Stomach (tissue), 9 donors: ENCODE data around the gene RASL10B. TPM values are rescaled to one million over a fixed set of nuclear protein-coding genes. Genes with fewer than 3 reads are reported as not detected.

ENCODE experiments used
- DNase-seq, 2 donors: peaks; one replicate each; pipeline versions ENCODE4 v3.0.0 to v3.0.0-alpha.2; 2013 to 2019
- H3K27ac ChIP-seq, 5 donors: fragments of 200-600 bp in 4 of 5; sonication (generic) in 4 of 5; one replicate each; pipeline ENCODE4 v1.5.1; 2013 to 2019; ENCODE audit warnings: mild to moderate bottlenecking in 1 of 5, moderate library complexity in 1 of 5
- H3K27me3 ChIP-seq, 3 donors: fragments of 200-600 bp; sonication (generic); one replicate each; pipeline ENCODE4 v1.5.1; 2017 to 2019; ENCODE audit warnings: mixed run types in 1 of 3
- H3K36me3 ChIP-seq, 4 donors: fragments of 200-600 bp; sonication (generic); 1 replicate in 3 of 4; 2 replicates in 1 of 4; pipeline ENCODE4 v1.5.1; 2016 to 2019
- H3K4me1 ChIP-seq, 4 donors: fragments of 200-600 bp; sonication (generic); one replicate each; pipeline ENCODE4 v1.5.1; 2016 to 2019
- H3K4me3 ChIP-seq, 4 donors: fragments of 200-600 bp; sonication (generic) in 3 of 4; one replicate each; pipeline ENCODE4 v1.5.1; 2016 to 2019; ENCODE audit warnings: mild to moderate bottlenecking in 1 of 4
- H3K9me3 ChIP-seq, 4 donors: fragments of 200-600 bp; sonication (generic); one replicate each; pipeline ENCODE4 v1.5.1; 2016 to 2019
- EP300 ChIP-seq: sonication (generic); formaldehyde crosslinking; IDR thresholded peaks from one replicate; pipeline ENCODE4 v1.6.1; 2017; ENCODE audit warnings: antibody characterized with exemption
- POLR2A ChIP-seq, 4 donors: fragments of 450-650 bp; IDR thresholded peaks; one replicate each; pipeline ENCODE4 v1.6.1; 2016; ENCODE audit warnings: antibody characterized with exemption in 4 of 4, control low read depth in 2 of 4, mild to moderate bottlenecking in 1 of 4, moderate library complexity in 1 of 4
- POLR2AphosphoS5 ChIP-seq, 3 donors: sonication (generic); formaldehyde crosslinking; IDR thresholded peaks; one replicate each; pipeline ENCODE4 v1.6.1; 2016; ENCODE audit warnings: antibody characterized with exemption in 3 of 3
- WGBS, 5 donors: extraction: QIAGEN DNeasy Blood & Tissue Kit in 3 of 5; methylation state at CpG; one replicate each; pipeline versions ENCODE4 v1.1.5 to v1.1.7; 2013 to 2018; 5-methylcytosine and 5-hydroxymethylcytosine counted together
- intact Hi-C: fragments of 100-400 bp; cut with DNase I; formaldehyde crosslinking; loops from one replicate; pipeline ENCODE4 v1.15.1; 2023; ENCODE audit warnings: low total_unique reads
- polyA plus RNA-seq, 3 donors: library from polyadenylated mRNA; stranded (reverse); fragments of 200-250 nt; gene quantifications; one replicate each; pipeline ENCODE4 v1.2.3, GENCODE V29; 2013
- total RNA-seq, 5 donors: library from RNA; depleted of rRNA; stranded (reverse); fragments of >200 nt; gene quantifications; one replicate each; pipeline versions ENCODE4 v1.1.0 to v1.2.3, GENCODE V29; 2014 to 2016
- TF ChIP-seq, protein P1 (sequence below), 7 experiments: fragments of 450-650 bp in 4 of 7; fragments of 200-600 bp in 3 of 7; sonication (generic) in 3 of 7; IDR thresholded peaks; one replicate each; pipeline ENCODE4 v1.5.1; 2016 to 2019; ENCODE audit warnings: antibody characterized with exemption in 7 of 7, control low read depth in 2 of 7, mild to moderate bottlenecking in 1 of 7
- donor health status: healthy with polysubstance abuse.
- donor health status: Bipolar disorder and iron deficiency.
- donor health status: healthy.

Gene RASL10B
- total and polyA plus RNA-seq, 8 donors: 0.31 to 1.4 (median 0.59) TPM; not detected in 2

DNA sequence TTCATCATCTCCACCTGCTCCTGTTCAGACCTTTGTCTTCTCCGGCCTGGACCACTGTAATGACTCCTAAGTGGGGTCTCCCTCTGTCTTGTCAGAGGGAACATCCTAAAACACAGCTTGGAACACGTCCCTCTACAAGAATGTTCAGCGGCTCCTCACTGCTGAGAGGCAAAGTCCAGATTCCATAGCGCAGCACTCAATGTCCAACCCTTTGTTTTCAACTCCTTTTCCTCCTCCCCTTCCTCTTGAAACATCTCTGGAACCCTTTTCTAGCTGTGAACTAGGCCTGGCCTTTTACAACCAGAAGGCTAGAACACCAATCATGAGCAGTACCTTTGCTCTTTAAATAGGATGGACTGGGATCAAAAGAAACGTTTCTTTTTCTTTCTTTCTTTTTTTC, 30.2 kb downstream of the RASL10B start:
- Histone ChIP-seq H3K4me3 (no peak overlapping the region), H3K27ac (no peak overlapping the region), H3K27me3 (no peaks in the 10 kb centered on the region), H3K36me3 (no peaks in the 10 kb centered on the region), H3K9me3 (no peaks in the 10 kb centered on the region), H3K4me1 (peaks cover 10 to 28% (median 20%) of the 10 kb centered on the region in 4 donors)
- intact Hi-C loops: no loop called here
- 83 to 91% (median 85%) methylated on average over 5 of the region's 5 CpGs for WGBS, 5 donors
- DNase-seq: no peak
- TF ChIP-seq EP300 (no peak), POLR2A (IDR thresholded peaks at IDR 0.05) (no peak), POLR2AphosphoS5 (IDR thresholded peaks at IDR 0.05) (no peak)
- TF ChIP-seq, protein P1, sequence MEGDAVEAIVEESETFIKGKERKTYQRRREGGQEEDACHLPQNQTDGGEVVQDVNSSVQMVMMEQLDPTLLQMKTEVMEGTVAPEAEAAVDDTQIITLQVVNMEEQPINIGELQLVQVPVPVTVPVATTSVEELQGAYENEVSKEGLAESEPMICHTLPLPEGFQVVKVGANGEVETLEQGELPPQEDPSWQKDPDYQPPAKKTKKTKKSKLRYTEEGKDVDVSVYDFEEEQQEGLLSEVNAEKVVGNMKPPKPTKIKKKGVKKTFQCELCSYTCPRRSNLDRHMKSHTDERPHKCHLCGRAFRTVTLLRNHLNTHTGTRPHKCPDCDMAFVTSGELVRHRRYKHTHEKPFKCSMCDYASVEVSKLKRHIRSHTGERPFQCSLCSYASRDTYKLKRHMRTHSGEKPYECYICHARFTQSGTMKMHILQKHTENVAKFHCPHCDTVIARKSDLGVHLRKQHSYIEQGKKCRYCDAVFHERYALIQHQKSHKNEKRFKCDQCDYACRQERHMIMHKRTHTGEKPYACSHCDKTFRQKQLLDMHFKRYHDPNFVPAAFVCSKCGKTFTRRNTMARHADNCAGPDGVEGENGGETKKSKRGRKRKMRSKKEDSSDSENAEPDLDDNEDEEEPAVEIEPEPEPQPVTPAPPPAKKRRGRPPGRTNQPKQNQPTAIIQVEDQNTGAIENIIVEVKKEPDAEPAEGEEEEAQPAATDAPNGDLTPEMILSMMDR (IDR thresholded peaks at IDR 0.05): no peak

DNA sequence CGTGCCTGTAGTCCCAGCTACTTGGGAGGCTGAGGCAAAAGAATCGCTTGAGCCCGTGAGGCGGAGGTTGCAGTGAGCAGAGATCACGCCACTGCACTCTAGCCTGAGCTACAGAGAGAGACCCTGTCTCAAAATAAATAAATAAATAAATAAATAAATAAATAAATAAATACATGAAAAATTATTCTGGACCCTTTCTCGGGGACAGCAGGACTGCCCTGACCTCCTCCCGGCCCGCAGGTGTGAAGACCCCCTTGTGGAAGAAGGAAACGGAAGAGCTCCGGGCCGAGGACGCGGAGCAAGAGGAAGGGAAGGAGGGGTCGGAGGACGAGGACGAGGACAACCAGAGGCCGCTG, 32.3 kb downstream of the RASL10B start:
- no peaks in the 10 kb centered on the region for H3K36me3 ChIP-seq
- peaks cover 10 to 39% (median 25%) of the 10 kb centered on the region in 4 donors for H3K4me1 ChIP-seq
- H3K9me3 ChIP-seq: no peaks in the 10 kb centered on the region
- 33 to 42% (median 34%) methylated on average over 16 to 17 of the region's 17 CpGs for WGBS, 5 donors
- intact Hi-C loops: no loop called here
- H3K4me3 ChIP-seq: peak overlapping the region; percentile 43 to 72 (median 50)
- no peaks in the 10 kb centered on the region for H3K27me3 ChIP-seq
- peak overlapping the region in 3 of 5 donors; percentile 11 to 66 (median 58) for H3K27ac ChIP-seq
- no peak for DNase-seq
- TF ChIP-seq, protein P1 (IDR thresholded peaks at IDR 0.05): no peak
- TF ChIP-seq POLR2AphosphoS5 (IDR thresholded peaks at IDR 0.05) (no peak), EP300 (no peak), POLR2A (IDR thresholded peaks at IDR 0.05) (no peak)

DNA sequence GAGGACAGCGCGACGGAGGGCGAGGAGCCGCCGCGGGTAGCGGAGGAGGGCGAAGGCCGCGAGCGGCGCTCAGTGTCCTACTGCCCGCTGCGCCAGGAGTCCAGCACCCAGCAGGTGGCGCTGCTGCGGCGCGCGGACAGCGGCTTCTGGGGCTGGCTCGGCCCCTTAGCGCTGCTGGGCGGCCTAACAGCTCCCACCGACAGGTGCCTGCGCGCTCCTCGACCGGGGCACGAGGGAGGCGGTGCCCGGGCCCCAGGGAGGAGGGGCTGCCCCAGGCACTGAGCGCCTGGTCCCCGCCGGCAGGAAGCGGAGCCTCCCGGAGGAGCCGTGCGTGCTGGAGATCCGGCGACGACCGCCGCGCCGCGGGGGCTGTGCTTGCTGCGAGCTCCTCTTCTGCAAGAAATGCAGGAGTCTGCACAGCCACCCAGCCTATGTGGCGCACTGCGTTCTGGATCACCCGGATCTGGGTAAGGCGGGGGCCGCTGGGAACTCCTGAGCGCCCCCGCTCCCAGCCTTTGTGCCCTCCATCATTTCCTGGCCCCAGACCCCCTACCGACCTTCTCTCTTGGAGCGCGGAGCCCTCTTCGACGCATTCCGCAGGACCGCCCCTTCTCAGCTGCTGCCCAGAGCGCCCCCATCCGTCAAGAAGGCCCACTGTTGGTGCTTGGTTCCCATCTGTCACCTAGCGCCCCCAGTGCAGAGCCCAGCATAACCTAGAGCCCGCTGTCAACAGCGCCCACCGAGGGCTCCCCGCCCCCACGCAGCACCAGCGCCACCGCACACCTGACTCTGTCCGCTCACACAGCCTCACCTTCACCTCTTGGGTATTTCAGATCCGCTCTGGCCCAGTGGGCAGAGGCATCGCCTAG, 32.9 kb downstream of the RASL10B start:
- no peaks in the 10 kb centered on the region for H3K36me3 ChIP-seq
- H3K4me3 ChIP-seq: peak overlapping the region; percentile 43 to 72 (median 50)
- H3K27ac ChIP-seq: peak overlapping the region; percentile 11 to 66 (median 58)
- TF ChIP-seq, protein P1 (IDR thresholded peaks at IDR 0.05): peak in 6 of 7 experiments; percentile 34 to 97 (median 92)
- no peak for TF ChIP-seq EP300
- TF ChIP-seq POLR2A (IDR thresholded peaks at IDR 0.05): no peak
- peak; percentile 21 to 80 (median 34) for TF ChIP-seq POLR2AphosphoS5 (IDR thresholded peaks at IDR 0.05)
- H3K27me3 ChIP-seq: no peaks in the 10 kb centered on the region
- DNase-seq: peak; percentile 92 to 97
- no peaks in the 10 kb centered on the region for H3K9me3 ChIP-seq
- H3K4me1 ChIP-seq: peaks cover 10 to 39% (median 25%) of the 10 kb centered on the region in 4 donors
- WGBS, 5 donors: 4 to 7% (median 5%) methylated on average over 47 to 75 of the region's 75 CpGs
- intact Hi-C loops: no loop called here

DNA sequence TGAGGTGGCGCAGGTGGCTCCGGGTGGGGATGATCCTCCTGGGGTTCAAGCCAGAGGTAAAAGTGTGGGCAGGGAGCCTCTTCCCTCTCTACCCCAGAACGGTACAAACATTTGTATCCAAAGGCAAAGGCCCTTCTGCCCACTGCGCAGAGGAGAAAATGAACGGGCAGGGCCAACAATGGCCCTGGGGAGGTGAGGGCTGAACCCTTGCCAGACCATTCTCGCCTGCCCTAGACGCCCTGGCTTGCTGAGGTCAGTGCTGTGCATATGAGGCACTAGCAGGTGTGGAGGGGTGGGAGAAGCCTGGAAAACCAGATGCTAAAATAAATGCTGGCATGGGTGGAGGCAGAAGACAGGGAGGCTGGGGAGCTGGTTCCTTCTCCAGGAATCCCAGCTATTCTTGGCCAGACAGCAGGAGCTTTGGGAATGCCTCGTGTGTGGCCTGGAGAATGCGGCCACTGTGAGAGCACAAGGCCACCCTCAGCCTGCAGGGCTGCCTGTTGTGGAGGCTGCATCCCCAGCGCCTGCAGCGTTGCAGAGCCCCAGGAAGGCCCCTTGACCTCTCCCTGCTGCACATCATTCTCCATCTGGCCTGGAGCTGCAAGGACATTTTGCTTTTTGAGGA, 33.8 kb downstream of the RASL10B start:
- WGBS, 5 donors: 59 to 75% (median 74%) methylated on average over 11 of the region's 11 CpGs
- intact Hi-C loops: loop anchor here (5.0 kb wide), 1 partner anchor 42 kb away; the partner anchor contains the start of gene TAF15
- H3K9me3 ChIP-seq: no peaks in the 10 kb centered on the region
- peaks cover 10 to 39% (median 25%) of the 10 kb centered on the region in 4 donors for H3K4me1 ChIP-seq
- peak overlapping the region in 1 of 5 donors; percentile 66 for H3K27ac ChIP-seq
- DNase-seq: peak in 1 of 2 donors; percentile 41
- TF ChIP-seq POLR2AphosphoS5 (IDR thresholded peaks at IDR 0.05) (no peak), POLR2A (IDR thresholded peaks at IDR 0.05) (no peak), EP300 (no peak)
- TF ChIP-seq, protein P1 (IDR thresholded peaks at IDR 0.05): no peak
- no peak overlapping the region for H3K4me3 ChIP-seq
- no peaks in the 10 kb centered on the region for H3K27me3 ChIP-seq
- no peaks in the 10 kb centered on the region for H3K36me3 ChIP-seq
